Endothelial cell of umbilical vein (primary cell): Measurements from ENCODE around the gene CDO1. TPM values are rescaled to one million over a fixed set of nuclear protein-coding genes. Genes with fewer than 3 reads are reported as not detected.

Experiments
- BruUV-seq: library from RNA; stranded (reverse); fragments of 400-500 nt; replicated peaks from 2 replicates; lab custom pipeline; 2021; lab: Mats Ljungman, UMichigan
- CTCF ChIA-PET: fragments of 300-600, 350-600 bp; sonication (Branson Sonifier 250); formaldehyde crosslinking; loops from one replicate; lab custom pipeline; 2021; ENCODE audit warnings: antibody characterized with exemption, inconsistent platforms; lab: Charles Lee
- POLR2A ChIA-PET: fragments of 300-600, 350-600 bp; sonication (Branson Sonifier 250); formaldehyde crosslinking; loops from one replicate; lab custom pipeline; 2021; ENCODE audit warnings: antibody characterized with exemption, inconsistent platforms; lab: Charles Lee
- DNase-seq: peaks from one replicate; pipeline ENCODE4 v3.0.0-alpha.2; 2011; ENCODE audit warnings: low read depth, low spot score
- FAIRE-seq: peaks from 2 replicates; lab custom pipeline; 2011; peaks lifted over from hg19 to GRCh38; lab: Jason Lieb, UNC
- H2AFZ ChIP-seq: 2 replicates; pipeline ENCODE4 v1.6.0; 2012; ENCODE audit warnings: low read depth, low read length, control low read depth, inconsistent platforms
- H3K27ac ChIP-seq: 2 replicates; pipeline ENCODE4 v1.5.1; 2011; ENCODE audit warnings: low read depth, mild to moderate bottlenecking, control low read depth, low read length, moderate library complexity; ENCODE audit not compliant: insufficient read depth
- H3K27me3 ChIP-seq, 2 experiments: 2 replicates each; pipeline versions ENCODE4 v1.6.0 to v1.6.1; 2011; ENCODE audit warnings: low read length in 2 of 2, mixed read lengths in 1 of 2; ENCODE audit not compliant: control insufficient read depth in 2 of 2, insufficient read depth in 2 of 2
- H3K36me3 ChIP-seq, 2 experiments: 2 replicates in 1 of 2; 3 replicates in 1 of 2; pipeline ENCODE4 v1.5.1; 2011; ENCODE audit warnings: low read length in 2 of 2, mild to moderate bottlenecking in 1 of 2, moderate library complexity in 1 of 2; ENCODE audit not compliant: control insufficient read depth in 2 of 2, insufficient read depth in 2 of 2; ENCODE audit errors: extremely low read depth in 1 of 2
- H3K4me1 ChIP-seq: 3 replicates; pipeline ENCODE4 v1.5.1; 2011; ENCODE audit warnings: mild to moderate bottlenecking, low read length; ENCODE audit not compliant: control insufficient read depth, insufficient read depth; ENCODE audit errors: extremely low read depth
- H3K4me2 ChIP-seq: 2 replicates; pipeline ENCODE4 v1.6.1; 2011; ENCODE audit warnings: low read length, control low read depth, mixed read lengths; ENCODE audit not compliant: insufficient read depth
- H3K4me3 ChIP-seq, 3 experiments: fragments of 200-600 bp in 1 of 3; sonication (generic), shearing (Covaris generic) in 1 of 3; replicated peaks in 1 of 3; 2 replicates each; pipeline ENCODE4 v1.5.1; 2011 to 2016; ENCODE audit warnings: control low read depth in 3 of 3, low read length in 3 of 3, mild to moderate bottlenecking in 2 of 3, inconsistent platforms in 1 of 3, low read depth in 1 of 3, moderate library complexity in 1 of 3; ENCODE audit not compliant: insufficient read depth in 1 of 3
- H3K79me2 ChIP-seq: 2 replicates; pipeline ENCODE4 v1.6.0; 2012; ENCODE audit warnings: low read length, inconsistent platforms; ENCODE audit not compliant: control insufficient read depth, insufficient read depth
- H3K9ac ChIP-seq: replicated peaks from 2 replicates; pipeline ENCODE3; 2011; ENCODE audit warnings: low read length, control low read depth; ENCODE audit not compliant: insufficient read depth; ENCODE audit errors: extremely low read depth
- H3K9me1 ChIP-seq: replicated peaks from 3 replicates; pipeline ENCODE4 v1.6.0; 2011; ENCODE audit warnings: mild to moderate bottlenecking, low read length; ENCODE audit not compliant: control insufficient read depth, insufficient read depth; ENCODE audit errors: extremely low read depth
- H3K9me3 ChIP-seq: replicated peaks from 2 replicates; pipeline ENCODE4 v1.5.1; 2012; ENCODE audit warnings: low read length, inconsistent platforms; ENCODE audit not compliant: control insufficient read depth, insufficient read depth
- H4K20me1 ChIP-seq: replicated peaks from 2 replicates; pipeline ENCODE3; 2011; ENCODE audit warnings: mild to moderate bottlenecking, low read length; ENCODE audit not compliant: control insufficient read depth, insufficient read depth; ENCODE audit errors: extremely low read depth
- CTCF ChIP-seq, 2 donors: IDR thresholded peaks; 1 replicate in 1 of 2; 2 replicates in 1 of 2; pipeline ENCODE4 v1.5.1; 2011; ENCODE audit warnings: low read length in 2 of 2, mild to moderate bottlenecking in 2 of 2, moderate library complexity in 2 of 2, control low read depth in 1 of 2, inconsistent platforms in 1 of 2, low read depth in 1 of 2; ENCODE audit not compliant: insufficient read depth in 1 of 2; ENCODE audit errors: extremely low read depth in 1 of 2
- EZH2 ChIP-seq: IDR thresholded peaks from 2 replicates; pipeline ENCODE4 v1.6.1; 2012; ENCODE audit warnings: borderline replicate concordance, low read depth, mild to moderate bottlenecking, moderate library complexity, low read length, inconsistent platforms; ENCODE audit not compliant: severe bottlenecking
- FOS ChIP-seq: IDR thresholded peaks from 2 replicates; pipeline ENCODE4 v1.6.1; 2011; ENCODE audit warnings: mild to moderate bottlenecking, low read length, moderate library complexity, borderline replicate concordance; ENCODE audit not compliant: insufficient read depth
- GATA2 ChIP-seq: IDR thresholded peaks from 2 replicates; pipeline ENCODE4 v1.7.0; 2011; ENCODE audit warnings: low read depth, mild to moderate bottlenecking, moderate library complexity, mixed read lengths, low read length; ENCODE audit not compliant: insufficient read length, insufficient read depth
- JUN ChIP-seq: IDR thresholded peaks from 2 replicates; pipeline ENCODE4 v1.6.1; 2011; ENCODE audit warnings: borderline replicate concordance, low read depth; ENCODE audit not compliant: insufficient read length, insufficient read depth
- MAX ChIP-seq: IDR thresholded peaks from 2 replicates; pipeline ENCODE4 v1.6.1; 2011; ENCODE audit not compliant: insufficient read depth, insufficient read length
- MYC ChIP-seq: IDR thresholded peaks from one replicate; pipeline ENCODE4 v1.6.1; 2011; ENCODE audit warnings: mild to moderate bottlenecking, low read depth, low read length
- POLR2A ChIP-seq: IDR thresholded peaks from 2 replicates; pipeline ENCODE4 v1.6.1; 2012; ENCODE audit warnings: low read depth, mild to moderate bottlenecking, control low read depth, low read length
- POLR2AphosphoS5 ChIP-seq: IDR thresholded peaks from 2 replicates; pipeline ENCODE4 v1.6.1; 2012; ENCODE audit warnings: low read depth, mild to moderate bottlenecking, control low read depth, low read length, moderate library complexity; ENCODE audit not compliant: insufficient read depth
- dilution Hi-C: fragments of 300-500 bp; cut with MboI; formaldehyde crosslinking; loops from one replicate; pipeline ENCODE4 v1.15.0; 2019; ENCODE audit warnings: low sequenced_read_pairs; ENCODE audit not compliant: extremely low pct_ligation_motif_present
- intact Hi-C: fragments of 100-400 bp; cut with micrococcal nuclease; formaldehyde crosslinking; loops from one replicate; pipeline ENCODE4 v1.10.0; 2022
- polyA plus RNA-seq, 4 experiments: library from polyadenylated mRNA; depleted of rRNA in 3 of 4; stranded (reverse) in 3 of 4; unstranded in 1 of 4; fragments of >200 nt; gene quantifications; 2 replicates each; pipeline versions ENCODE4 v1.2.1 to v1.2.3, GENCODE V29; 2011 to 2012; ENCODE audit warnings: missing spikeins in 1 of 4
- total RNA-seq: library from RNA; stranded (reverse); gene quantifications from 2 replicates; pipeline ENCODE4 v1.2.3, GENCODE V29; 2021

Gene CDO1
- total and polyA plus RNA-seq, 2 donors (not counting 3 experiments of a cell fraction or from before 2014, with no cell fraction given): 1.3 to 1.7 TPM

GRCh38 chr5:115795700-115796099 is 20.8 kb downstream of the CDO1 start:
- Histone ChIP-seq H3K4me1 (no peaks in the 10 kb centered on the region), H3K27me3 (peaks cover 0 to 4% of the 10 kb centered on the region in 2 experiments), H3K79me2 (no peaks in the 10 kb centered on the region), H3K9ac (no peak overlapping the region), H3K9me1 (no peaks in the 10 kb centered on the region), H2AFZ (no peak overlapping the region), H3K9me3 (no peaks in the 10 kb centered on the region), H3K27ac (no peak overlapping the region), H3K4me3 (no peak overlapping the region), H3K36me3 (no peaks in the 10 kb centered on the region), H4K20me1 (no peaks in the 10 kb centered on the region), H3K4me2 (no peak overlapping the region)
- FAIRE-seq (no peak), DNase-seq (no peak)
- dilution Hi-C loops (no loop called here), intact Hi-C loops (no loop called here)
- no TSS peak for BruUV-seq
- TF ChIP-seq FOS (no peak), MAX (no peak), CTCF (IDR thresholded peaks at IDR 0.05; ENCODE audit: extremely low read depth in 1 of 2, insufficient read depth in 1 of 2, low read depth in 1 of 2, low read length in 2 of 2) (no peak), POLR2A (no peak), MYC (no peak), GATA2 (no peak), JUN (no peak), EZH2 (no peak), POLR2AphosphoS5 (no peak)
- ChIA-PET POLR2A (no interaction called here), CTCF (no interaction called here)
